ENCODE data around the gene CRX.

DNA sequence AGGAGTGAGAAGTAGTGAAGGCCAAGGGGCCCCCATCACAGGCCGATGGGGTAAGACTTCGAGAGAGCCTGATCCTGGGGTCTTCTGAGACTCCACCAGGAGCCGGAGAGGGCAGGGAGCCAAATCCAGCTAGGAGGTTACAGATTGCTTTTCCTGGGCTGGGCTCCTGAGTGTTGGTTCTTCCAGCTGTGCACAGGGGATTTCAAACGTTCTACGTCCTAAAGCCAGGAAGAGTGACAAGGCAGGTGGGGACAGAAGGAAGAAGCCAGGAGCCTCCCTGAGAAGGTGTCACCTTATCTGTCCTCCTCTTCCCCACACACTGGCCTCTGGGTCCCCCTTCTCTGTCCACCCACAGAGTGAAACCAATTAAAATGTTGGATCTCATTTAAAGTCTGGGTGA is 21.2 kb downstream of the CRX start:
- TF ChIP-seq, protein P1, sequence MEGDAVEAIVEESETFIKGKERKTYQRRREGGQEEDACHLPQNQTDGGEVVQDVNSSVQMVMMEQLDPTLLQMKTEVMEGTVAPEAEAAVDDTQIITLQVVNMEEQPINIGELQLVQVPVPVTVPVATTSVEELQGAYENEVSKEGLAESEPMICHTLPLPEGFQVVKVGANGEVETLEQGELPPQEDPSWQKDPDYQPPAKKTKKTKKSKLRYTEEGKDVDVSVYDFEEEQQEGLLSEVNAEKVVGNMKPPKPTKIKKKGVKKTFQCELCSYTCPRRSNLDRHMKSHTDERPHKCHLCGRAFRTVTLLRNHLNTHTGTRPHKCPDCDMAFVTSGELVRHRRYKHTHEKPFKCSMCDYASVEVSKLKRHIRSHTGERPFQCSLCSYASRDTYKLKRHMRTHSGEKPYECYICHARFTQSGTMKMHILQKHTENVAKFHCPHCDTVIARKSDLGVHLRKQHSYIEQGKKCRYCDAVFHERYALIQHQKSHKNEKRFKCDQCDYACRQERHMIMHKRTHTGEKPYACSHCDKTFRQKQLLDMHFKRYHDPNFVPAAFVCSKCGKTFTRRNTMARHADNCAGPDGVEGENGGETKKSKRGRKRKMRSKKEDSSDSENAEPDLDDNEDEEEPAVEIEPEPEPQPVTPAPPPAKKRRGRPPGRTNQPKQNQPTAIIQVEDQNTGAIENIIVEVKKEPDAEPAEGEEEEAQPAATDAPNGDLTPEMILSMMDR (IDR thresholded peaks at IDR 0.05) = no peak
- TF ChIP-seq POLR2A (IDR thresholded peaks at IDR 0.05) = no peak
- TF ChIP-seq EP300 (IDR thresholded peaks at IDR 0.05) = no peak

Data from ovary (tissue), 3 donors.